Astrocyte of the cerebellum (primary cell): ENCODE data around the gene BTNL2.

Experiments
- DNase-seq: peaks from one replicate; pipeline ENCODE4 v3.0.0-alpha.2; 2011; ENCODE audit warnings: low read depth
- H3K4me3 ChIP-seq: 2 replicates; pipeline ENCODE4 v1.5.1; 2011; ENCODE audit warnings: mild to moderate bottlenecking, low read depth, low read length, moderate library complexity
- in situ Hi-C: cut with HindIII; loops from 2 replicates; pipeline ENCODE4 v1.10.0; 2017; ENCODE audit warnings: low sequenced_read_pairs
- TF ChIP-seq, protein P1 (sequence below): IDR thresholded peaks from 2 replicates; pipeline ENCODE4 v1.5.1; 2012; ENCODE audit warnings: low read length, low read depth, moderate library complexity, mild to moderate bottlenecking; ENCODE audit errors: missing control alignments

The BTNL2 gene

DNA sequence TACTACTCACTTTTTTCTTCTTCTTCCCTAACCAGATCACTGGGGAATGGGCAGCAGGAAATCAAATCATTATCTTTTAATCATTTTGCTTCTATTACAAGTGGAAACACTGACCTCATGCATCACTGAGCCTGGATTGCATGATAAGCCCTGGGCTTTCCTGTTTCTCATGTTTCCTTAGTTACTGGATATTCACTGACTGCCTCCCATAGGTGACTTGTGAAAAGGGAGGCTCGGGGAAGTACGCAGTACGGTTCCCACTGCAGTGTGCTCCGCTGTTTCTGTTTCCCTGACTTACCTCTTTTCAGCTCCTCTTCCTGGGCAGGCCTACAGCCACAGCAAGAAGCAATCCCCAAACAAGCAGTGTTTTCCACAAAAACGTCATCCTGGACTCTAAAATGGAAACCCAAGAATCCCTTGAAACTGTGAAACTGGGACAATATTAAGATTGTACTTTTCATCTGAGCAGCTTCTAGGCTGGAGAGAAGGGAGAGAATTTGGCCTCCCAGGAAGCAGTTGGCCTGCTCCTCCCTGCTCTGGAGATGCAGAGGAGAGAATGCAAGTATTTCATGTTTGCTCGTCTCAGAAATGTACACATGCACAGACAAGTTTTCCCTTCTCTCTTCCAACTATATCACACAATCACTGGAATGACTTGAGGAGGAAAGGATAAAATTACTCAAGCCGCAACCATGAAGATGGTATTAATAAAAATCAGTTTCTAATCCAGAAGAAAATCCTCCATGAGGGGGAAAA lies 13.1 kb downstream of the BTNL2 start:
- DNase-seq: no peak
- in situ Hi-C loops: no loop called here
- TF ChIP-seq, protein P1, sequence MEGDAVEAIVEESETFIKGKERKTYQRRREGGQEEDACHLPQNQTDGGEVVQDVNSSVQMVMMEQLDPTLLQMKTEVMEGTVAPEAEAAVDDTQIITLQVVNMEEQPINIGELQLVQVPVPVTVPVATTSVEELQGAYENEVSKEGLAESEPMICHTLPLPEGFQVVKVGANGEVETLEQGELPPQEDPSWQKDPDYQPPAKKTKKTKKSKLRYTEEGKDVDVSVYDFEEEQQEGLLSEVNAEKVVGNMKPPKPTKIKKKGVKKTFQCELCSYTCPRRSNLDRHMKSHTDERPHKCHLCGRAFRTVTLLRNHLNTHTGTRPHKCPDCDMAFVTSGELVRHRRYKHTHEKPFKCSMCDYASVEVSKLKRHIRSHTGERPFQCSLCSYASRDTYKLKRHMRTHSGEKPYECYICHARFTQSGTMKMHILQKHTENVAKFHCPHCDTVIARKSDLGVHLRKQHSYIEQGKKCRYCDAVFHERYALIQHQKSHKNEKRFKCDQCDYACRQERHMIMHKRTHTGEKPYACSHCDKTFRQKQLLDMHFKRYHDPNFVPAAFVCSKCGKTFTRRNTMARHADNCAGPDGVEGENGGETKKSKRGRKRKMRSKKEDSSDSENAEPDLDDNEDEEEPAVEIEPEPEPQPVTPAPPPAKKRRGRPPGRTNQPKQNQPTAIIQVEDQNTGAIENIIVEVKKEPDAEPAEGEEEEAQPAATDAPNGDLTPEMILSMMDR: no peak
- H3K4me3 ChIP-seq: no peak overlapping the region

DNA sequence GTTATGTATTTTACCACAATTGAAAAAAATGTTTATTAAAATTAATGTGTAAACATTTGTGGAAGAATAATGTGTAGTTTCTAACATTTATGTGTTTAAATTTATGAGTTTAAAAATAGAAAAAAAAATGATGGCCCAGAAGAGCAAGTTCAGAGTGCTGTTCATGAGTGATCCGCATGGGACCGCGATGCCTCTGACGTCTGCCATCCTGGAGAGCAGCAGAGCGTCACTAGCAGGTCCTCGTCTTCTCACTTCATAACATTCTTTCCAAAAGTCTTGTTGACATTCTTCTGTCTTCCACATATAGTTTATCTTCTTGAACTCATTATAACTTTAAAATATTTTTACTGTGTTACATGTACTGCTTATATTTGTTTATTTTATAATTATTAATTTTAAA lies 15.5 kb downstream of the BTNL2 start:
- TF ChIP-seq, protein P1: no peak
- in situ Hi-C loops: no loop called here
- no peak overlapping the region for H3K4me3 ChIP-seq
- DNase-seq: no peak

DNA sequence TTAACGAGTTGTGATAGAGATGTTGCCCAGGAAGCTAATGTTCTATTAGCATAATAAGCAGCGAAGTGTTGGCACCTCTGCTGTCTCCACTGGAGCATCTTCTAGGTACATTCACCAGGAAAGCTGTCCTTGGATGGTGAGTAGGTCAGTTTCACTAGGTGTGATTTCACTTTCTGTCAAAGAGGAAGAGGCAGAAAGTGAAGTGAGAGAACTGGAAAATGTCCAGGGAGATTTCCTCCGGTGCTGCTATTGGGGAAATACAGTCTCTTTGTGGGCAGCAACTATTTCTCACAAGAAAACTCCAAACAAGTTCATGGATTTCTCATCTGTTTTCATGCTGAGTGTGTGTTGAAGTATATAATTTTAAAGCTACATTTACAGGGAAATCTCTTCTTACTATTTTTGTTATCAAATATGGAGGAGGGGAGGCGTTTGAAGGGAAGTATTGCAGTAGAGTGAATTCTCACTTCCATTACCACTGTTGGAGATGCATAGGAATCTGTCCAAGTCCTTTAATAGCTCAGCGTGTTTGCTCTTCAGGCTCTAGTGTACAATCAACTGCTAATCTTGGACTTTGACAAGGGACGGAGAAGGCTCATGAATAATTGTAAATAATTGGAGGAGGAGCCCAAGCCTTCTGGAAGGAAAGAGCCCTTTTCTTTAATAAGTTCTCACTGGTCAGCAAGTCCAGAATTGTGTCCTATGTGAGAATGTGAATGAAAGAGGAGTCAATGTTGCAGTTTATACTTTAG lies 19.2 kb downstream of the BTNL2 start:
- TF ChIP-seq, protein P1: no peak
- DNase-seq: no peak
- in situ Hi-C loops: no loop called here
- H3K4me3 ChIP-seq: no peak overlapping the region

DNA sequence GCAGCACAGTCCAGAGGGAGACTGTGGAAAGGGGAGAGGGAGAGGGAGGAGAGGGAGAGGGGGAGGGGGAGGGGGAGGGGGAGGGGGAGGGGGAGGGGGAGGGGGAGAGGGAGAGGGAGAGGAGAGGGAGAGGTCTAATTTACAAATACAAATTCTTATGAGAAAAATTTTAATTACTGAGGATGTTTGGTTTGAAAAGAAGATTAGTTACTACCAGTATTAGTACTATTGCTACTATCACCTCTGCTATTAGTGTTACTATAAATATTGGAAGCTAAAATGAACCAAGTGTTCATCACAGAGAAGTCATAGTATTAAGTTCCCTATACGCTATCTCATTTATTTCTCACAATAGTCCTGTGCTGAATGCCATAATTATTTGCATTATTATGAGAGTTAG lies 20.9 kb downstream of the BTNL2 start:
- in situ Hi-C loops: no loop called here
- H3K4me3 ChIP-seq: no peak overlapping the region
- TF ChIP-seq, protein P1: no peak
- no peak for DNase-seq

DNA sequence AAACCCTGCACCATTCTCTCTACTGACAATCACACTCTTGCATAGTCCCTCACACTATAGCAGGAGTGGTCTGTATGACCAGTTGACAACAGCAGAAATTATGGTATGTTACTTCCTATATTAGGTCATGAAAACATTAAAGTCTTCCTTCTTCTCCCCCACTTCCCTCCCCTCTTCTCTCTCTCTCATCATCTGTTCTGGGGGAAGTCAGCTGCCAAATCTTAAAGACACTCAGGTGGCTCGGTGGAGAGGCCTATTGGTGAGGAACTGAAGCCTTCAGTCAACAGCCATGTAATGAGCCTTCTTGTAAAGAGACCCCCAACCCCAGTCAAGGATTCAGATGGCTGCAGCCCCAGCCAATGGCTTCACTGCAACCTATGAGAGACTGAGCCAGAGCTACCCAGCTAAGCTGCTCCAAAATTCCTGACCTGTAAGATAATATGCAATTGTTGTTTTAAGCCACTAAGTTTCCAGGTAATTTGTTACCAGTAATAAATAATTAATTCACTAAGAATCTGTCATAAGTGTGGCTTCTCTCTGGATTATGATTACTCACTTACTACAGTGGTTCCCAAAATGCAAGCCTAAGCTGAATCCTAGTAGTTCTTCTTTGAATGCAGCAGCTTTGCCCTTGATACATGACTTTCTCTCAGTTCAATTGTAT lies 24.1 kb downstream of the BTNL2 start:
- no peak for DNase-seq
- in situ Hi-C loops: no loop called here

DNA sequence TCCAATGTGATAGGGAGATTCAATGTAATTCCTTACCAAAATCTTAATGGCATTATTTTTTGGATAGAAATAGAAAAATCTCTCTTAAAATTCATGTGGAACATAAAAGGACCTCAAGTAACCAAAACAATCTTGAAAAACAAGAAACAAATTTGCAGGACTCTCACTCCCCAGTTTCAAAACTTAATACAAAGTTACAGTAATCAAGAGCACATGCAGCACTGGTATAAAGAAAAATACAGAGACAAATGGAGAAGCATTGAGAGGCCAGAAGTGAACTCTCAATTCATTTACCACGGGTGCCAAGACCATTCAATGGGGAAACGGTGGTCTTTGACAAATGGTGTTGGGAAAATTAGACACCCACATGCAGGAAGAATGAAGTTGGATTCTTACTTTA lies 27.4 kb downstream of the BTNL2 start:
- H3K4me3 ChIP-seq: no peak overlapping the region
- TF ChIP-seq, protein P1: no peak
- DNase-seq: no peak
- in situ Hi-C loops: no loop called here

More for the DNA sequence above, 24.1 kb downstream of the BTNL2 start:
- H3K4me3 ChIP-seq: no peak overlapping the region
- TF ChIP-seq, protein P1: no peak
